Trophoblast cell (in vitro differentiated cells and primary cell): ENCODE results near the gene ACP6.
"Not testable (repeated sequence)": the region's sequence is repeated elsewhere in the genome, so short reads cannot be mapped to it uniquely, and the experiment has no call there.

Experiments used
- DNase-seq, 2 donors: peaks; one replicate each; pipeline ENCODE4 v3.0.0-alpha.2; 2016
- H2AFZ ChIP-seq: 2 replicates; pipeline ENCODE4 v1.6.1; 2013; ENCODE audit warnings: low read length, moderate library complexity, mild to moderate bottlenecking; ENCODE audit not compliant: insufficient read depth, poor library complexity
- H2AK5ac ChIP-seq: 2 replicates; pipeline ENCODE4 v1.6.1; 2013; ENCODE audit warnings: mild to moderate bottlenecking, low read length
- H2BK120ac ChIP-seq: 2 replicates; pipeline ENCODE4 v1.6.1; 2013; ENCODE audit warnings: low read length, mild to moderate bottlenecking, moderate library complexity; ENCODE audit not compliant: insufficient read depth, poor library complexity
- H2BK12ac ChIP-seq: 2 replicates; pipeline ENCODE4 v1.6.1; 2013; ENCODE audit warnings: mild to moderate bottlenecking, low read length, moderate library complexity
- H2BK5ac ChIP-seq: 2 replicates; pipeline ENCODE4 v1.6.1; 2013; ENCODE audit warnings: low read length, low read depth, moderate library complexity, mild to moderate bottlenecking; ENCODE audit not compliant: poor library complexity
- H3K14ac ChIP-seq: 2 replicates; pipeline ENCODE4 v1.6.1; 2013; ENCODE audit warnings: mild to moderate bottlenecking, low read length
- H3K18ac ChIP-seq: 2 replicates; pipeline ENCODE4 v1.6.1; 2013; ENCODE audit warnings: mild to moderate bottlenecking, low read length
- H3K23ac ChIP-seq: 2 replicates; pipeline ENCODE4 v1.6.1; 2013; ENCODE audit warnings: low read length
- H3K27ac ChIP-seq: 2 replicates; pipeline ENCODE4 v1.5.1; 2013; ENCODE audit warnings: low read depth, mild to moderate bottlenecking, inconsistent platforms, low read length, moderate library complexity
- H3K27me3 ChIP-seq: 2 replicates; pipeline ENCODE4 v1.6.1; 2013; ENCODE audit warnings: inconsistent platforms, mild to moderate bottlenecking, low read length, moderate library complexity; ENCODE audit not compliant: insufficient read depth
- H3K36me3 ChIP-seq, 2 experiments: 1 replicate in 1 of 2; 2 replicates in 1 of 2; pipeline ENCODE4 v1.6.1; 2013; ENCODE audit warnings: low read length in 2 of 2, mild to moderate bottlenecking in 2 of 2, moderate library complexity in 1 of 2; ENCODE audit not compliant: insufficient read depth in 2 of 2, control insufficient read depth in 1 of 2
- H3K4ac ChIP-seq: 2 replicates; pipeline ENCODE4 v1.6.1; 2013; ENCODE audit warnings: low read depth, mild to moderate bottlenecking, low read length, moderate library complexity
- H3K4me1 ChIP-seq, 2 experiments: 1 replicate in 1 of 2; 2 replicates in 1 of 2; pipeline ENCODE4 v1.6.1; 2013; ENCODE audit warnings: low read length in 2 of 2, mild to moderate bottlenecking in 2 of 2, moderate library complexity in 1 of 2; ENCODE audit not compliant: insufficient read depth in 2 of 2, control insufficient read depth in 1 of 2
- H3K4me2 ChIP-seq: 2 replicates; pipeline ENCODE4 v1.6.1; 2013; ENCODE audit warnings: inconsistent platforms, mild to moderate bottlenecking, low read length, moderate library complexity
- H3K4me3 ChIP-seq: 2 replicates; pipeline ENCODE4 v1.5.1; 2013; ENCODE audit warnings: mild to moderate bottlenecking, low read depth, low read length, inconsistent platforms
- H3K79me1 ChIP-seq: one replicate; pipeline ENCODE4 v1.6.1; 2013; ENCODE audit warnings: low read length
- H3K79me2 ChIP-seq: 2 replicates; pipeline ENCODE4 v1.6.1; 2013; ENCODE audit warnings: low read length, mild to moderate bottlenecking; ENCODE audit not compliant: control insufficient read depth, insufficient read depth, poor library complexity
- H3K9ac ChIP-seq: 2 replicates; pipeline ENCODE4 v1.6.1; 2013; ENCODE audit warnings: mild to moderate bottlenecking, low read length
- H3K9me3 ChIP-seq: 2 replicates; pipeline ENCODE4 v1.6.1; 2013; ENCODE audit warnings: low read depth, mild to moderate bottlenecking, control low read depth, inconsistent platforms, low read length; ENCODE audit not compliant: insufficient read depth
- H4K12ac ChIP-seq: 2 replicates; pipeline ENCODE4 v1.6.1; 2013; ENCODE audit warnings: low read depth, mild to moderate bottlenecking, low read length, moderate library complexity
- H4K8ac ChIP-seq: 2 replicates; pipeline ENCODE4 v1.6.1; 2013; ENCODE audit warnings: low read depth, mild to moderate bottlenecking, low read length, moderate library complexity
- H4K91ac ChIP-seq: one replicate; pipeline ENCODE4 v1.6.1; 2013; ENCODE audit warnings: low read depth, mild to moderate bottlenecking, low read length, moderate library complexity
- WGBS: extraction: QIAGEN DNeasy Blood & Tissue Kit; methylation state at CpG from one replicate; pipeline ENCODE4 v1.1.7; 2013; ENCODE audit warnings: missing lambda C conversion rate; ENCODE audit not compliant: insufficient read length, insufficient coverage; ENCODE audit errors: extremely low coverage; 5-methylcytosine and 5-hydroxymethylcytosine counted together

ACP6 gene

GRCh38 chr1:147683163-147683763 is 12.9 kb upstream of the ACP6 start:
- DNase-seq = no peak
- no peak overlapping the region for H2BK5ac ChIP-seq
- H2BK12ac ChIP-seq = no peak overlapping the region
- no peaks in the 10 kb centered on the region for H3K27me3 ChIP-seq
- no peak overlapping the region for H2AK5ac ChIP-seq
- H4K91ac ChIP-seq = no peak overlapping the region
- no peak overlapping the region for H3K4me3 ChIP-seq
- H3K4ac ChIP-seq = no peak overlapping the region
- no peak overlapping the region for H3K23ac ChIP-seq
- H2AFZ ChIP-seq = no peak overlapping the region
- no peak overlapping the region for H2BK120ac ChIP-seq
- H3K4me2 ChIP-seq = no peak overlapping the region
- no peak overlapping the region for H4K12ac ChIP-seq
- no peaks in the 10 kb centered on the region for H3K4me1 ChIP-seq
- peaks cover 10% of the 10 kb centered on the region for H3K9me3 ChIP-seq
- no peaks in the 10 kb centered on the region for H3K79me1 ChIP-seq
- H4K8ac ChIP-seq = no peak overlapping the region
- H3K14ac ChIP-seq = no peak overlapping the region
- no peak overlapping the region for H3K9ac ChIP-seq
- H3K18ac ChIP-seq = no peak overlapping the region
- no peaks in the 10 kb centered on the region for H3K79me2 ChIP-seq
- H3K36me3 ChIP-seq = peaks cover 0 to 2% of the 10 kb centered on the region in 2 experiments
- H3K27ac ChIP-seq = no peak overlapping the region

DNA sequence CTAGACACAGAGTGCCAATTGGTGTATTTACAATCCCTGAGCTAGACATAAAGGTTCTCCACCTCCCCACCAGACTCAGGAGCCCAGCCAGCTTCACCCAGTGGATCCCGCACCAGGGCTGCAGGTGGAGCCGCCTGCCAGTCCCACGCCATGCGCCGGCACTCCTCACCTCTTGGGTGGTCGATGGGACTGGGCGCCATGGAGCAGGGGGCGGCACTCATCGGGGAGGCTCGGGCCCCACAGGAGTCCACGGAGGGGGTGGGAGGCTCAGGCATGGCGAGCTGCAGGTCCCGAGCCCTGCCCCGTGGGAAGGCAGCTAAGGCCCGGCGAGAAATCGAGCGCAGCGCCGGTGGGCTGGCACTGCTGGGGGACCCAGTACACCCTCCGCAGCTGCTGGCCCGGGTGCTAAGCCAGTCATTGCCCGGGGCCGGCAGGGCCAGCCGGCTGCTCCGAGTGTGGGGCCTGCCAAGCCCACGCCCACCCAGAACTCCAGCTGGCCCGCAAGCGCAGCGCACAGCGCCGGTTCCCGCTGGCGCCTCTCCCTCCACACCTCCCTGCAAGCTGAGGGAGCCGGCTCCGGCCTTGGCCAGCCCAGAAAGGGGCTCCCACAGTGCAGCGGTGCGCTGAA is 10.4 kb upstream of the ACP6 start:
- H3K23ac ChIP-seq, H3K18ac ChIP-seq, H3K27me3 ChIP-seq, H4K8ac ChIP-seq, H3K14ac ChIP-seq, H3K4me3 ChIP-seq, H3K4ac ChIP-seq, H3K79me2 ChIP-seq, H2AFZ ChIP-seq, H2BK12ac ChIP-seq, H3K79me1 ChIP-seq, H3K36me3 ChIP-seq, H3K4me2 ChIP-seq, H3K9ac ChIP-seq, H2BK5ac ChIP-seq, H3K27ac ChIP-seq, H3K4me1 ChIP-seq, H4K12ac ChIP-seq, H2BK120ac ChIP-seq, H3K9me3 ChIP-seq, H4K91ac ChIP-seq, H2AK5ac ChIP-seq, DNase-seq: not testable (repeated sequence)
- no CpG with 5 or more reads among the region's 38 CpGs for WGBS

- not testable (repeated sequence) for H3K79me2 ChIP-seq, H3K4me3 ChIP-seq, H3K4me1 ChIP-seq, H3K27ac ChIP-seq, H3K9me3 ChIP-seq, H2BK5ac ChIP-seq, H2BK12ac ChIP-seq, H3K4me2 ChIP-seq, H3K27me3 ChIP-seq, DNase-seq, H4K8ac ChIP-seq, H3K18ac ChIP-seq, H3K79me1 ChIP-seq, H2AK5ac ChIP-seq, H4K12ac ChIP-seq, H3K9ac ChIP-seq, H3K23ac ChIP-seq, H3K14ac ChIP-seq, H2AFZ ChIP-seq, H3K36me3 ChIP-seq, H3K4ac ChIP-seq, H4K91ac ChIP-seq, H2BK120ac ChIP-seq
- no CpG with 5 or more reads among the region's 5 CpGs for WGBS
Measured at GRCh38 chr1:147677681-147678080, 7.4 kb upstream of the ACP6 start.

DNA sequence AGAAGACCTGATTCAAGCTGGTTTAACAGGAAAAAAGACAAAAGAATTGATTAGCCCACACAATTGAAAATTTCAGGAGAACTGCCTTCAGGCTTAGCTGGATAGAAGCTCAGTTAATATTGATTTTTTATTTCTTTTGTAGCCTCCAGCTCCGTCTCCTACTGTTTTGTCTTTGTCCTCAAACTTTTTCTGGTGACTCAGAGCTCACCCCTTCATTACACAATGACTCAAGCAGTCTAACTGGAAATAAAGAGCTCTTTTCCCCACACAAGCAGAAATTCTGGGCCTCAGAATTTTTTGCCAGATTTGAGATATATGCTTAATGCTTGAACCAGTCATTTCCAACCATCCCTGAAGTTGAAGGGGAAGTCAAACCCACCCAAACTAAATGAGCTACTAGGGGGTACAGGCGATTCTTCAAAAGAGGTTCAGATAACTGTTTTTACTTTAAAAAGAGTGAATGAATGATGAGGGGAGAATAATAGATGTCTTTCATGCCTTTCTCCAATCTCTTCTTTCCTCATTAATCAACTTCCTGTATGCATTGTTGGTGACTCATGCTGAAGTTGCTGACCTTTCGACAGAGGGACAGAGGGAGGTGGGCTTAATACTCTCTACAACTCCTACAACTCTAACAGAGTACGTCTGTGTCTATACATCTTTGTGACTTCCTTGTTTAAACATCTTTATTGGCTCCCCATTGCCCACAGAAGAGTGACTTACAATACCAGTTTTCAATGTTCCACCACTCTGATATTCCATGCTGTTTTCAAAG is 6.2 kb upstream of the ACP6 start:
- no peak overlapping the region for H3K4me2 ChIP-seq
- H2BK12ac ChIP-seq = no peak overlapping the region
- H3K27me3 ChIP-seq = no peaks in the 10 kb centered on the region
- no peak overlapping the region for H2AFZ ChIP-seq
- H3K18ac ChIP-seq = no peak overlapping the region
- no peaks in the 10 kb centered on the region for H3K79me1 ChIP-seq
- no peak overlapping the region for H3K27ac ChIP-seq
- H4K8ac ChIP-seq = no peak overlapping the region
- H4K91ac ChIP-seq = no peak overlapping the region
- no peak overlapping the region for H4K12ac ChIP-seq
- no peak overlapping the region for H2BK120ac ChIP-seq
- WGBS = no CpG with 5 or more reads among the region's 4 CpGs
- H3K4me3 ChIP-seq = no peak overlapping the region
- H3K36me3 ChIP-seq = peaks cover 0 to 1% of the 10 kb centered on the region in 2 experiments
- no peak overlapping the region for H2BK5ac ChIP-seq
- H3K23ac ChIP-seq = no peak overlapping the region
- peaks cover 2% of the 10 kb centered on the region for H3K9me3 ChIP-seq
- no peak overlapping the region for H3K9ac ChIP-seq
- H3K4me1 ChIP-seq = no peaks in the 10 kb centered on the region
- H3K14ac ChIP-seq = no peak overlapping the region
- H3K4ac ChIP-seq = no peak overlapping the region
- no peak for DNase-seq
- H2AK5ac ChIP-seq = no peak overlapping the region
- no peaks in the 10 kb centered on the region for H3K79me2 ChIP-seq
